Measurements from ENCODE around the gene NUAK1.

- TF ChIP-seq CTCF (IDR thresholded peaks at IDR 0.05) = no peak
- TF ChIP-seq POLR2A (IDR thresholded peaks at IDR 0.05) = no peak
- TF ChIP-seq POLR2AphosphoS5 (IDR thresholded peaks at IDR 0.05) = no peak
Measured at GRCh38 chr12:106070611-106071010, 68.1 kb downstream of the NUAK1 start.
